HepG2 (cell line): ENCODE results near the gene TIMP3. TPM values are rescaled to one million over a fixed set of nuclear protein-coding genes. Genes with fewer than 3 reads are reported as not detected.

Source experiments
- ATAC-seq: fragments of 200-7000 bp; cut with Tn5 transposase; 3 replicates; pipeline ENCODE4 v1.9.1; 2020; ENCODE audit warnings: mild to moderate bottlenecking, moderate library complexity
- BruUV-seq: library from RNA; stranded (reverse); fragments of 400-500 nt; replicated peaks from 2 replicates; lab custom pipeline; 2021; lab: Mats Ljungman, UMichigan
- CTCF ChIA-PET: fragments of 300-600 bp; formaldehyde crosslinking; extraction: SDS; loops from one replicate; lab custom pipeline; 2021; ENCODE audit warnings: low total read pairs, inconsistent platforms, low intra/inter-chr PET ratio; lab: Yijun Ruan, JAX
- POLR2A ChIA-PET: fragments of 350-600 bp; sonication (Branson Sonifier 250); formaldehyde crosslinking; loops from one replicate; lab custom pipeline; 2020; ENCODE audit warnings: antibody characterized with exemption, inconsistent platforms; lab: Yijun Ruan, JAX
- DNase-seq: peaks from one replicate; pipeline ENCODE4 v3.0.0-alpha.2; 2015; ENCODE audit warnings: low spot score
- FAIRE-seq: peaks from 3 replicates; lab custom pipeline; 2011; peaks lifted over from hg19 to GRCh38; lab: Jason Lieb, UNC
- H2AFZ ChIP-seq: one replicate; pipeline ENCODE4 v1.6.1; 2011; ENCODE audit warnings: low read length, inconsistent platforms
- H3K27ac ChIP-seq: fragments of 300-600 bp; 3 replicates; pipeline ENCODE4 v1.8.0; 2011; ENCODE audit warnings: mixed run types, mild to moderate bottlenecking, mixed read lengths, low read length, inconsistent platforms; ENCODE audit not compliant: insufficient read depth; ENCODE audit errors: extremely low read length
- H3K27me3 ChIP-seq, 2 experiments: fragments of 200-600 bp in 1 of 2; 2 replicates in 1 of 2; 3 replicates in 1 of 2; pipeline versions ENCODE4 v1.6.0 to v1.8.0; 2011; ENCODE audit warnings: low read length in 2 of 2, mild to moderate bottlenecking in 2 of 2, moderate library complexity in 2 of 2, inconsistent platforms in 1 of 2; ENCODE audit not compliant: insufficient read depth in 2 of 2, control insufficient read depth in 1 of 2
- H3K36me3 ChIP-seq, 2 experiments: fragments of 200-600 bp in 1 of 2; replicated peaks in 1 of 2; 2 replicates in 1 of 2; 3 replicates in 1 of 2; pipeline versions ENCODE4 v1.5.1 to v1.8.0; 2011; ENCODE audit warnings: low read length in 2 of 2, inconsistent platforms in 1 of 2; ENCODE audit not compliant: insufficient read depth in 2 of 2, control insufficient read depth in 1 of 2
- H3K4me1 ChIP-seq: 2 replicates; pipeline ENCODE4 v1.5.1; 2012; ENCODE audit warnings: low read length, inconsistent platforms; ENCODE audit not compliant: insufficient read depth
- H3K4me2 ChIP-seq: 2 replicates; pipeline ENCODE4 v1.6.0; 2011; ENCODE audit warnings: low read depth, low read length, inconsistent platforms
- H3K4me3 ChIP-seq, 3 experiments: fragments of 200-600 bp in 1 of 3; sonication (generic), shearing (Covaris generic) in 1 of 3; replicated peaks in 1 of 3; 2 replicates each; pipeline ENCODE4 v1.5.1; 2011 to 2016; ENCODE audit warnings: low read length in 3 of 3, inconsistent platforms in 2 of 3, low read depth in 2 of 3, mild to moderate bottlenecking in 2 of 3, control low read depth in 1 of 3, mixed read lengths in 1 of 3; ENCODE audit not compliant: insufficient read depth in 1 of 3
- H3K79me2 ChIP-seq: one replicate; pipeline ENCODE4 v1.6.1; 2011; ENCODE audit warnings: low read length, inconsistent platforms; ENCODE audit not compliant: insufficient read depth
- H3K9ac ChIP-seq: 2 replicates; pipeline ENCODE4 v1.6.0; 2011; ENCODE audit warnings: mild to moderate bottlenecking, low read depth, low read length, inconsistent platforms; ENCODE audit not compliant: insufficient read depth
- H3K9me3 ChIP-seq: 2 replicates; pipeline ENCODE4 v1.5.1; 2012; ENCODE audit warnings: mild to moderate bottlenecking, low read length
- H4K20me1 ChIP-seq: 2 replicates; pipeline ENCODE4 v1.6.0; 2011; ENCODE audit warnings: inconsistent platforms, mild to moderate bottlenecking, low read length, moderate library complexity; ENCODE audit not compliant: insufficient read depth
- ELK4 ChIP-seq: sonication (generic); formaldehyde crosslinking; IDR thresholded peaks from 2 replicates; pipeline ENCODE4 v1.9.0; 2021; ENCODE audit warnings: missing genetic modification reagents, borderline replicate concordance
- HBP1 ChIP-seq: IDR thresholded peaks from 2 replicates; pipeline ENCODE4 v1.6.1; 2016; ENCODE audit warnings: low read depth, control low read depth
- SKI ChIP-seq: fragments of 450-650 bp; IDR thresholded peaks from one replicate; pipeline ENCODE4 v1.6.1; 2018; ENCODE audit warnings: mild to moderate bottlenecking; ENCODE audit not compliant: partially characterized antibody
- SP1 ChIP-seq, 2 experiments: fragments of 450-650 bp in 1 of 2; sonication (generic) in 1 of 2; formaldehyde crosslinking in 1 of 2; IDR thresholded peaks; 2 replicates each; pipeline versions ENCODE4 v1.4.0 to v1.6.1; 2016 to 2020; ENCODE audit warnings: missing genetic modification reagents in 1 of 2
- ZC3H4 ChIP-seq: sonication (generic); formaldehyde crosslinking; IDR thresholded peaks from 2 replicates; pipeline ENCODE4 v1.4.0; 2020; ENCODE audit warnings: missing genetic modification reagents, borderline replicate concordance
- ZKSCAN5 ChIP-seq: sonication (generic); formaldehyde crosslinking; IDR thresholded peaks from 2 replicates; pipeline ENCODE4 v1.5.1; 2020; ENCODE audit warnings: mild to moderate bottlenecking, missing genetic modification reagents
- ZNF609 ChIP-seq: sonication (generic); formaldehyde crosslinking; IDR thresholded peaks from 2 replicates; pipeline ENCODE4 v1.4.0; 2020; ENCODE audit warnings: mild to moderate bottlenecking, missing genetic modification reagents, borderline replicate concordance
- ZNF891 ChIP-seq: sonication (generic); formaldehyde crosslinking; IDR thresholded peaks from 2 replicates; pipeline ENCODE4 v1.5.0; 2020; ENCODE audit warnings: mild to moderate bottlenecking, missing genetic modification reagents
- ZSCAN30 ChIP-seq: sonication (generic); formaldehyde crosslinking; IDR thresholded peaks from 2 replicates; pipeline ENCODE4 v1.5.0; 2020; ENCODE audit warnings: mild to moderate bottlenecking, missing genetic modification reagents
- WGBS: methylation state at CpG from one replicate; pipeline ENCODE4 v1.1.6; 2017; ENCODE audit warnings: low lambda C conversion rate; 5-methylcytosine and 5-hydroxymethylcytosine counted together
- in situ Hi-C: cut with HindIII; loops from 2 replicates; pipeline ENCODE4 v1.10.0; 2017; ENCODE audit warnings: low pct_unique_long_range_greater_than_20kb; ENCODE audit not compliant: extremely low pct_ligation_motif_present
- intact Hi-C: fragments of 100-400 bp; cut with micrococcal nuclease; formaldehyde crosslinking; loops from one replicate; pipeline ENCODE4 v1.10.0; 2022; ENCODE audit not compliant: unreplicated experiment
- polyA plus RNA-seq, 8 experiments: library from polyadenylated mRNA; depleted of rRNA in 3 of 8; stranded (reverse) in 7 of 8; unstranded in 1 of 8; fragments of >200 nt; fragmentation: Illumina TruSeq in 4 of 8; extraction: Trizol in 4 of 8; gene quantifications; 2 replicates each; pipeline versions ENCODE4 v1.2.1 to v1.2.3, GENCODE V29; 2011 to 2016; ENCODE audit warnings: low read depth in 4 of 8, missing spikeins in 1 of 8, mixed read lengths in 1 of 8; ENCODE audit not compliant: insufficient read depth in 1 of 8
- total RNA-seq, 5 experiments: library from RNA; depleted of rRNA; stranded (reverse); fragments of >200 nt; fragmentation: Illumina TruSeq; extraction: Trizol; gene quantifications; 2 replicates each; pipeline ENCODE4 v1.2.3, GENCODE V29; 2016; ENCODE audit warnings: low read depth in 1 of 5

Gene TIMP3
- total and polyA plus RNA-seq, 2 of the 13 experiments (the other 11 are each of a cell fraction or from before 2014, with no cell fraction given) = 57.3 to 86.6 TPM

GRCh38 chr22:32841175-32841574, 39.7 kb downstream of the TIMP3 start:
- intact Hi-C loops = no loop called here
- Histone ChIP-seq H3K9ac (no peak overlapping the region), H3K27ac (no peak overlapping the region), H3K4me3 (no peak overlapping the region), H2AFZ (no peak overlapping the region), H3K9me3 (no peaks in the 10 kb centered on the region), H3K36me3 (peaks cover 8 to 53% of the 10 kb centered on the region in 2 experiments), H4K20me1 (no peaks in the 10 kb centered on the region), H3K4me2 (no peak overlapping the region), H3K79me2 (peaks cover 2% of the 10 kb centered on the region), H3K27me3 (no peaks in the 10 kb centered on the region), H3K4me1 (no peaks in the 10 kb centered on the region)
- in situ Hi-C loops = loop anchor here (25.0 kb wide), 1 partner anchor 146 kb away; no protein-coding TSS in a partner anchor
- ATAC-seq (no peak), FAIRE-seq (no peak), DNase-seq (no peak)
- ChIA-PET CTCF (no interaction called here), POLR2A (no interaction called here)
- BruUV-seq = no TSS peak
- 94% methylated on average over 6 of the region's 6 CpGs for WGBS
- TF ChIP-seq ZSCAN30 (CRISPR knock-in tag) (no peak), SP1 (IDR thresholded peaks at IDR 0.05) (no peak), SP1 (CRISPR knock-in tag; IDR thresholded peaks at IDR 0.05) (no peak), ZNF609 (CRISPR knock-in tag) (no peak), HBP1 (CRISPR knock-in tag) (no peak), ZC3H4 (CRISPR knock-in tag) (no peak), SKI (no peak), ZNF891 (CRISPR knock-in tag) (no peak), ZKSCAN5 (CRISPR knock-in tag) (no peak), ELK4 (CRISPR knock-in tag) (no peak)
